OCI-LY3 (cell line): ENCODE results near the gene LHFPL4.
"Not testable (repeated sequence)": the region's sequence is repeated elsewhere in the genome, so short reads cannot be mapped to it uniquely, and the experiment has no call there.

Experiments used
- H2AFZ ChIP-seq: fragments of 200-600, 300-600 bp; shearing (Covaris generic); 2 replicates; pipeline ENCODE4 v1.6.0; 2014; ENCODE audit warnings: antibody characterized with exemption, low read depth, low read length
- H3K27ac ChIP-seq: fragments of 200-600, 300-600 bp; sonication (generic); 2 replicates; pipeline ENCODE4 v1.5.1; 2014; ENCODE audit warnings: mild to moderate bottlenecking, low read length, moderate library complexity, mixed read lengths
- H3K27me3 ChIP-seq: fragments of 200-600, 300-600 bp; sonication (generic); 2 replicates; pipeline ENCODE4 v1.6.1; 2014; ENCODE audit warnings: low read depth, low read length, mixed read lengths
- H3K36me3 ChIP-seq: fragments of 200-600, 300-600 bp; sonication (generic); replicated peaks from 2 replicates; pipeline ENCODE3; 2014; ENCODE audit warnings: low read depth, low read length, mixed read lengths
- H3K4me1 ChIP-seq: fragments of 300-600, 200-600 bp; sonication (generic); 2 replicates; pipeline ENCODE4 v1.6.1; 2014; ENCODE audit warnings: low read length, mixed read lengths
- H3K4me2 ChIP-seq: fragments of 200-600, 300-600 bp; sonication (generic); 2 replicates; pipeline ENCODE4 v1.6.1; 2014; ENCODE audit warnings: low read length, mixed read lengths
- H3K4me3 ChIP-seq: fragments of 300-600, 200-600 bp; sonication (generic); 2 replicates; pipeline ENCODE4 v1.5.1; 2014; ENCODE audit warnings: antibody characterized with exemption, mild to moderate bottlenecking, low read length, moderate library complexity
- H3K79me2 ChIP-seq: fragments of 300-600, 200-600 bp; shearing (Covaris generic); 2 replicates; pipeline ENCODE4 v1.6.1; 2014; ENCODE audit warnings: mild to moderate bottlenecking, low read length, mixed read lengths
- H3K9ac ChIP-seq: fragments of 300-600, 200-600 bp; shearing (Covaris generic); 2 replicates; pipeline ENCODE4 v1.6.0; 2014; ENCODE audit warnings: mild to moderate bottlenecking, low read length, moderate library complexity
- H3K9me3 ChIP-seq: fragments of 200-600, 300-600 bp; shearing (Covaris generic); 2 replicates; pipeline ENCODE4 v1.6.1; 2014; ENCODE audit warnings: low read length, mixed read lengths; ENCODE audit not compliant: insufficient read depth
- H4K20me1 ChIP-seq: fragments of 200-600, 300-600 bp; sonication (generic); 2 replicates; pipeline ENCODE4 v1.6.1; 2016; ENCODE audit warnings: low read length, mixed read lengths; ENCODE audit not compliant: insufficient read depth
- EZH2phosphoT487 ChIP-seq: fragments of 200-600 bp; shearing (Covaris generic); IDR thresholded peaks from 2 replicates; pipeline ENCODE4 v1.6.1; 2018; ENCODE audit warnings: antibody characterized with exemption, mixed run types, low read depth
- TF ChIP-seq, protein P1 (sequence below): fragments of 200-600, 300-600 bp; sonication (generic); IDR thresholded peaks from 2 replicates; pipeline ENCODE4 v1.5.1; 2014; ENCODE audit warnings: antibody characterized with exemption, low read length, low read depth

The LHFPL4 gene

DNA sequence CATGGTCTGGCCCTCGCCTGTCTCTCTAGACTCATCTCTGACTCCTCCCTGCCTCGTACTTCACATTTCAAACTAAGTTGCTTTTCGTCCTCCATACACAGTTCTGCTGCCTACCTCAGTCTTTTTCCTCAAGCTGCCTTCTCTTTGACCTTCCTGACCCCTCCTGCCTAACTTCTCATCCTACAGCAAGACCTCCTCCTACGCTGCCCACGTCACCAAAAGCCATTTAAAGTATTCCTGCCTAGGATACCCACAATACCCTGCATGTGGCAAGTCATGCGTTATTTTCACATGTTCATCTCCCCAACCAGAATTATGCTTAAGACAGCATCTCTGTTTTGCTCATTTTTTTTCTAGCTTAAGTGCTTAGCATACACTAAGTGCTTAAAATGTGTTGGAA, 56.7 kb downstream of the LHFPL4 start:
- Histone ChIP-seq H3K9me3 (no peaks in the 10 kb centered on the region), H3K79me2 (no peaks in the 10 kb centered on the region), H3K4me2 (no peak overlapping the region), H3K36me3 (no peaks in the 10 kb centered on the region), H3K4me1 (no peaks in the 10 kb centered on the region), H2AFZ (no peak overlapping the region), H3K9ac (no peak overlapping the region), H3K4me3 (no peak overlapping the region), H3K27ac (no peak overlapping the region), H4K20me1 (no peaks in the 10 kb centered on the region), H3K27me3 (no peaks in the 10 kb centered on the region)
- no peak for TF ChIP-seq EZH2phosphoT487
- TF ChIP-seq, protein P1, sequence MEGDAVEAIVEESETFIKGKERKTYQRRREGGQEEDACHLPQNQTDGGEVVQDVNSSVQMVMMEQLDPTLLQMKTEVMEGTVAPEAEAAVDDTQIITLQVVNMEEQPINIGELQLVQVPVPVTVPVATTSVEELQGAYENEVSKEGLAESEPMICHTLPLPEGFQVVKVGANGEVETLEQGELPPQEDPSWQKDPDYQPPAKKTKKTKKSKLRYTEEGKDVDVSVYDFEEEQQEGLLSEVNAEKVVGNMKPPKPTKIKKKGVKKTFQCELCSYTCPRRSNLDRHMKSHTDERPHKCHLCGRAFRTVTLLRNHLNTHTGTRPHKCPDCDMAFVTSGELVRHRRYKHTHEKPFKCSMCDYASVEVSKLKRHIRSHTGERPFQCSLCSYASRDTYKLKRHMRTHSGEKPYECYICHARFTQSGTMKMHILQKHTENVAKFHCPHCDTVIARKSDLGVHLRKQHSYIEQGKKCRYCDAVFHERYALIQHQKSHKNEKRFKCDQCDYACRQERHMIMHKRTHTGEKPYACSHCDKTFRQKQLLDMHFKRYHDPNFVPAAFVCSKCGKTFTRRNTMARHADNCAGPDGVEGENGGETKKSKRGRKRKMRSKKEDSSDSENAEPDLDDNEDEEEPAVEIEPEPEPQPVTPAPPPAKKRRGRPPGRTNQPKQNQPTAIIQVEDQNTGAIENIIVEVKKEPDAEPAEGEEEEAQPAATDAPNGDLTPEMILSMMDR = no peak

DNA sequence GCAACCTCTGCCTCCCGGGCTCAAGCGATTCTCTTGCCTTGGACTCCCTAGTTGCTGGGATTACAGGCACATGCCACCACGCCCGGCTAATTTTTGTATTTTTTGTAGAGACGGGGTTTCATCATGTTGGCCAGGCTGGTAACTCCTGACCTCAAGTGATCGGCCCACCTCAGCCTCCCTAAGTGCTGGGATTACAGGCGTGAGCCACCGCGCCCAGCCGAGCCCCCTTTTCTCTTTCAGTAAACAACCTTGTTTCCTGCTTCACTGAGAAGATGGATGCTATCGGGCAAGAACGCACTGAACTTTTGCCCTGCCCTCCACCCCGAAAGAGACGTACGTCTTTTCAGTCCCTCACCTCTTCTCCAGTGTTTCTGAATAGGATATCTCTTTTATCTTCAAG, 59.6 kb downstream of the LHFPL4 start:
- H3K27ac ChIP-seq, H3K36me3 ChIP-seq, H3K9ac ChIP-seq, H3K4me1 ChIP-seq, H3K9me3 ChIP-seq, H4K20me1 ChIP-seq, H2AFZ ChIP-seq, H3K79me2 ChIP-seq, H3K4me2 ChIP-seq, H3K4me3 ChIP-seq, H3K27me3 ChIP-seq: not testable (repeated sequence)

DNA sequence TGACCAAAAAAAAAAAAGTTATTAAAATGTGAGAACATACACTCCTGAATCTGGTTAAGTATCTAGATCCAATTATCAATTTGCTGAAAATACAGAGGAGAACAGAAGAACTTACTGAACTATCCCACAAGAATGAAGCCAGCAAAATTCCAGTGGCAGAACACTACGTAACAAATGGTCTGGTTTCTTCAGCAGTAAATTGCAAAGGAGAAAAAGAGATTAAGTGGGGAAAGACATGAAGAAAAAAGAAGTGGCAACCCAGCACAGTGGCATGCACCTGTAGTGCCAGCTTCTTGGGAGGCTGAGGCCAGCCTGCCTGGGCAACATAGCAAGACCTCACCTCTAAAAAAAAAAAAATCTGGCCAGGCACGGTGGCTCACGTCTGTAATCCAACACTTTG, 62.1 kb downstream of the LHFPL4 start:
- Histone ChIP-seq H3K27me3 (no peaks in the 10 kb centered on the region), H3K9me3 (no peaks in the 10 kb centered on the region), H3K27ac (no peak overlapping the region), H3K4me1 (no peaks in the 10 kb centered on the region), H2AFZ (no peak overlapping the region), H3K9ac (no peak overlapping the region), H4K20me1 (no peaks in the 10 kb centered on the region), H3K4me3 (no peak overlapping the region), H3K4me2 (no peak overlapping the region), H3K79me2 (no peaks in the 10 kb centered on the region), H3K36me3 (peaks cover 10% of the 10 kb centered on the region)
- TF ChIP-seq EZH2phosphoT487 = no peak
- TF ChIP-seq, protein P1 = no peak

DNA sequence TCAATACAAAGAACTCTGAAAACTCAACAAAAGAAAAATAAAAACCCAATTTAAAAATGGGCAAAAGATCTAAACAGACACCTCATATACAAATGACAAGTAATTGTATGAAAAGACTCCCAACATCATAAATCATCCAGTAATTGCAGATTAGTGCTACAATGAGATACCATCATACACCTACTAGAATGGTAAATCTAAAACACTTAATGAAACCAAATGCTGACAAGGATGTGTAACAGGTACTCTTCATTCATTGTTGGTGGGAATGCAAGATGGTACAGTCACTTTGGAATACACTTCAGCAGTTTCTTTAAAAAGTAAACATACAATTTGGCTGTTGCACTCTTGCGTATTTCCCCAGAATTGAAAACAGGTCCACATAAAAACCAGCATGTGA, 68.4 kb downstream of the LHFPL4 start:
- TF ChIP-seq EZH2phosphoT487 = no peak
- TF ChIP-seq, protein P1 = no peak
- Histone ChIP-seq H2AFZ (no peak overlapping the region), H3K79me2 (no peaks in the 10 kb centered on the region), H3K36me3 (peaks cover 43% of the 10 kb centered on the region), H3K4me1 (no peaks in the 10 kb centered on the region), H3K4me3 (no peak overlapping the region), H4K20me1 (no peaks in the 10 kb centered on the region), H3K9me3 (no peaks in the 10 kb centered on the region), H3K4me2 (no peak overlapping the region), H3K27me3 (no peaks in the 10 kb centered on the region), H3K27ac (no peak overlapping the region), H3K9ac (no peak overlapping the region)

DNA sequence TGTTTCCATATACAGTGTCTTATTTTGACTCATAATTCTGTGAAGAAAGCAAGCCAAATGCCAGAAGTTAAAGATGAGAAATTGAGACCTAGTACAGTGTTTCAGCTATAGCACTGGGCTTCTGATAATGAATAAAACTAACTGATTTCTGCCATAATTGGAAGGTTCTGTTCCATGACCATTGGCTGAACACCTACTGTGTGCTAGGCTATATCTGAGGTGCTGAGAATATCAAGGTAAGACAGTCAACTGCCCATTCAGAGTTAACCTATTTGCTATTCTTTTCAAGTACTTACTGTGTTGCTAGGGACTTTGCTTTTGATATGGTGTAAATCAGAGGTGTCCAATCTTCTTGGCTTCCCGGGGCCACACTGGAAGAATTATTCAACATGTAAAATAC, 73.4 kb downstream of the LHFPL4 start:
- Histone ChIP-seq H2AFZ (no peak overlapping the region), H3K4me3 (no peak overlapping the region), H4K20me1 (no peaks in the 10 kb centered on the region), H3K27ac (no peak overlapping the region), H3K79me2 (no peaks in the 10 kb centered on the region; the same call in 1 of the 2 replicates), H3K27me3 (no peaks in the 10 kb centered on the region), H3K4me2 (no peak overlapping the region), H3K9me3 (no peaks in the 10 kb centered on the region), H3K9ac (no peak overlapping the region), H3K36me3 (peaks cover 65% of the 10 kb centered on the region), H3K4me1 (no peaks in the 10 kb centered on the region)
- no peak for TF ChIP-seq EZH2phosphoT487
- TF ChIP-seq, protein P1 = no peak
